ENCODE measurements around the gene CA10. TPM values are rescaled to one million over a fixed set of nuclear protein-coding genes. Genes with fewer than 3 reads are reported as not detected.

The CA10 gene
- total and polyA plus RNA-seq, 2 donors (not counting 3 experiments of a cell fraction or from before 2014, with no cell fraction given): not detected

DNA sequence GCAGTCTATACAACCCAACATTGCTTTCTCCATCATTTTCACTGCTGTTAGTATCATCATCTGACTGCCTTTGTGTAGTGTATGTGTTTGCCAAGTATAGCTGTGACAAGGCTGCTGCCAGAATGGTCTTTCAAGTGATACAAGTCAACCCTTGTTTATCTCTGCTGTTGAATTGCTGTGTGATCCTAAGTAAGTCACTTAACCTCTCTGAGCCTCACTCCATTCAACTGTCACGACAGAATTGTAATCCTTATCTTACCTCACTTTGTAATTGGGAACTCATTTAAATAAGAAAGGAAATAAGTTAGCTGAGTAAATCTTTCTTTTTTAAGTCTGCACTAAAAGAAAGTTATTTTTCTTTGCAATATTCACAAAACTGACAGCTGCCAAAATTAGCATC is 340.6 kb downstream of the CA10 start:
- Histone ChIP-seq H3K36me3 (ENCODE audit: control insufficient read depth in 2 of 2, extremely low read depth in 1 of 2, insufficient read depth in 2 of 2, low read length in 2 of 2) (no peaks in the 10 kb centered on the region), H3K9me1 (replicated peaks; ENCODE audit: control insufficient read depth, extremely low read depth, insufficient read depth, low read length) (no peaks in the 10 kb centered on the region), H3K4me3 (replicated peaks in 1 of 3; ENCODE audit: insufficient read depth in 1 of 3, low read depth in 1 of 3, low read length in 3 of 3) (no peak overlapping the region), H2AFZ (ENCODE audit: low read depth, low read length) (no peak overlapping the region), H3K27ac (ENCODE audit: insufficient read depth, low read depth, low read length) (no peak overlapping the region), H3K27me3 (ENCODE audit: control insufficient read depth in 2 of 2, insufficient read depth in 2 of 2, low read length in 2 of 2) (no peaks in the 10 kb centered on the region), H3K9me3 (replicated peaks; ENCODE audit: control insufficient read depth, insufficient read depth, low read length) (peaks cover 2% of the 10 kb centered on the region), H3K4me1 (ENCODE audit: control insufficient read depth, extremely low read depth, insufficient read depth, low read length) (no peaks in the 10 kb centered on the region), H3K4me2 (ENCODE audit: insufficient read depth, low read length) (no peak overlapping the region), H3K79me2 (ENCODE audit: control insufficient read depth, insufficient read depth, low read length) (no peaks in the 10 kb centered on the region), H4K20me1 (replicated peaks; ENCODE audit: control insufficient read depth, extremely low read depth, insufficient read depth, low read length) (no peaks in the 10 kb centered on the region), H3K9ac (replicated peaks; ENCODE audit: extremely low read depth, insufficient read depth, low read length) (no peak overlapping the region)
- ChIA-PET CTCF (no interaction called here), POLR2A (no interaction called here)
- FAIRE-seq: no peak
- dilution Hi-C loops (cut with MboI; ENCODE audit: extremely low pct_ligation_motif_present, low sequenced_read_pairs) (no loop called here), intact Hi-C loops (cut with micrococcal nuclease) (no loop called here)
- TF ChIP-seq MYC (IDR thresholded peaks at IDR 0.05; ENCODE audit: low read depth, low read length) (no peak), GATA2 (IDR thresholded peaks at IDR 0.05; ENCODE audit: insufficient read depth, insufficient read length, low read depth, low read length) (no peak), POLR2A (IDR thresholded peaks at IDR 0.05; ENCODE audit: low read depth, low read length) (no peak), EZH2 (IDR thresholded peaks at IDR 0.05; ENCODE audit: borderline replicate concordance, low read depth, low read length, severe bottlenecking) (no peak), JUN (IDR thresholded peaks at IDR 0.05; ENCODE audit: borderline replicate concordance, insufficient read depth, insufficient read length, low read depth) (no peak), FOS (IDR thresholded peaks at IDR 0.05; ENCODE audit: borderline replicate concordance, insufficient read depth, low read length) (no peak), POLR2AphosphoS5 (IDR thresholded peaks at IDR 0.05; ENCODE audit: insufficient read depth, low read depth, low read length) (no peak)
- TF ChIP-seq, protein P1, sequence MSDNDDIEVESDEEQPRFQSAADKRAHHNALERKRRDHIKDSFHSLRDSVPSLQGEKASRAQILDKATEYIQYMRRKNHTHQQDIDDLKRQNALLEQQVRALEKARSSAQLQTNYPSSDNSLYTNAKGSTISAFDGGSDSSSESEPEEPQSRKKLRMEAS (IDR thresholded peaks at IDR 0.05; ENCODE audit: insufficient read depth, insufficient read length): no peak
- TF ChIP-seq, protein P2, sequence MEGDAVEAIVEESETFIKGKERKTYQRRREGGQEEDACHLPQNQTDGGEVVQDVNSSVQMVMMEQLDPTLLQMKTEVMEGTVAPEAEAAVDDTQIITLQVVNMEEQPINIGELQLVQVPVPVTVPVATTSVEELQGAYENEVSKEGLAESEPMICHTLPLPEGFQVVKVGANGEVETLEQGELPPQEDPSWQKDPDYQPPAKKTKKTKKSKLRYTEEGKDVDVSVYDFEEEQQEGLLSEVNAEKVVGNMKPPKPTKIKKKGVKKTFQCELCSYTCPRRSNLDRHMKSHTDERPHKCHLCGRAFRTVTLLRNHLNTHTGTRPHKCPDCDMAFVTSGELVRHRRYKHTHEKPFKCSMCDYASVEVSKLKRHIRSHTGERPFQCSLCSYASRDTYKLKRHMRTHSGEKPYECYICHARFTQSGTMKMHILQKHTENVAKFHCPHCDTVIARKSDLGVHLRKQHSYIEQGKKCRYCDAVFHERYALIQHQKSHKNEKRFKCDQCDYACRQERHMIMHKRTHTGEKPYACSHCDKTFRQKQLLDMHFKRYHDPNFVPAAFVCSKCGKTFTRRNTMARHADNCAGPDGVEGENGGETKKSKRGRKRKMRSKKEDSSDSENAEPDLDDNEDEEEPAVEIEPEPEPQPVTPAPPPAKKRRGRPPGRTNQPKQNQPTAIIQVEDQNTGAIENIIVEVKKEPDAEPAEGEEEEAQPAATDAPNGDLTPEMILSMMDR (IDR thresholded peaks at IDR 0.05; ENCODE audit: extremely low read depth in 1 of 2, insufficient read depth in 1 of 2, low read depth in 1 of 2, low read length in 2 of 2): no peak
- BruUV-seq (replicated peaks): no TSS peak
- no peak for DNase-seq (ENCODE audit: low read depth, low spot score)
